GM21381 (cell line): ENCODE measurements around the gene SUMO2.
"Not testable (repeated sequence)": the region's sequence is repeated elsewhere in the genome, so short reads cannot be mapped to it uniquely, and the experiment has no call there.

Source experiments
- ATAC-seq: cut with Tn5 transposase; IDR thresholded peaks from one replicate; pipeline ENCODE4 v1.9.1; 2021; ENCODE audit warnings: mild to moderate bottlenecking, moderate library complexity; ENCODE audit not compliant: unreplicated experiment

Gene SUMO2

DNA sequence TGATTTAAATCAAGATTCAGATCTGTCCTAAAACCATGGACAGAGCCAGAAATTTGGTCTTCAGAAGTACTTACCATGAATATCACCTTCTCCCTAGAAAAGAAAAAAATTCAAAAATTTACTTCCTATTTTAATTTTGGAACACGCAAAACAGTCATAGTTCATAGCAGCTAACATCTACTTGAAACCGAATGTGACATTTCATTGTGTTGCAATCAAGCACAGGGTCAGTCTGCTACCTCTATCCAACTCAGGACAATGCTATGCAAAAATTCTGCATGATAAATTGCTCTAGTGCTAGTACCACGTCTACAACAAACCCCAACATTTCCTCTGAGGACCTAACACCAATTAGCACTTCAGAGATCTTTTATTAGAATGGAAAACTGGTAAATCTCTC, 36.2 kb downstream of the SUMO2 start:
- no peak for ATAC-seq

DNA sequence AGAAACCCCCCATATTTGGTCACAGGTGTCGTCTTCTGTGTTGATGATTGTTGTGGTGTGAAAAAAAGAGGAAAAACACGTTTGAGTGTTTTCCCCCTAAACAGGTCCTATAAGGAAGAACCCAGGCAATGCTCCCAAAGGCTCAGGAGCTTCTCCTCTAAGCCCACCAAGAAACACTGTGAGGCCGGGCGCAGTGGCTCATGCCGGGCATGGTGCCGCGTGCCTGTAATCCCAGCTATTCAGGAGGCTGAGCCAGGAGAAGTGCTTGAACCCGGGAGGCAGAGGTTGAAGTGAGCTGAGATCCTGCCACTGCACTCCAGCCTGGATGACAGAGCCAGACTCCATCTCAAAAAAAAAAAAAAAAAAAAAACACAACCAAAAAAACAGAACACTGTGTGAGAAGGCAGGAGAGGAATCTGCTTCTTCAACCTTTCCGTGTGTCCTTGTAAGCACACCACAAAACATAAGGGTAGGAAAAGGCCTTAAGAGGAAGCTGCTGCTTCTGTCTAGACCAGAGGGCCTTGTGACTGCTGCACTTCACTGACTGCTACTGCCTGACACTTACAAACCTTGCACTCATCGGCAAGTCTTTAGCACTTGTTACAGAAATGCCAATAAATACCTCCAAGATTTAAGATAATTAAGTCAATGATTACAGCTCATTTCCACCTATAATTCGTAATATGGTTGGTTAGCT, 37.8 kb downstream of the SUMO2 start:
- no peak for ATAC-seq

DNA sequence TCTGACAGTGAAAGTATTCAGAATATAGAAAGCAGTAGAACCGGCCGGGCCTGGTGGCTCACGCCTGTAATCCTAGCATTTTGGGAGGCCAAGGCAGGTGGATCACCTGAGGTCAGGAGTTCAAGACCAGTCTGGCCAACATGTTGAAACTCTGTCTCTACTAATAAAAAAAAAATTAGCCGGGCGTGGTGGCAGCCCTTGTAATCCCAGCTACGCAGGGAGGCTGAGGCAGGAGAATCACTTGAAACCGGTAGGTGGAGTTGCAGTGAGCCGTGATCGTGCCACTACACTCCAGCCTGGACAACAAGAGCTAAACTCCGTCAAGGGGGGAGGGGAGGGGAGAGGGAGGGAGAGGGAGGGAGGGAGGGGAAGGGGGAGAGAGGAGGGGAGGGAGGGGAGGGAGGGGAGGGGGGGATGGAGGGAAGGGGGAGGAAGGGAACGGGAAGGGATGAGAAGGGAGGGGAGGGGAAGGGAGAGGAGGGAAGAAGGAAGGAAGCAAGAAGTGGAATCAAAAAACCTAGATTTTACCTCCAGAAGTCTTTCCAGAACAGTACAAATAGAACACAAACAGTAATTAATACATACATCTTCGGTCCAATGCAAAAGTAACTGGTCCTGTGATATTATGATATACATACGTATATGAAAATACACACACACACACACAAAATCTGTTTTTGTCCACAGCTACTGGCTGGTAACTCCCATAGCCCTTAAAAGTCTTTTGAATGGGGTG, 40.4 kb downstream of the SUMO2 start:
- no peak for ATAC-seq

DNA sequence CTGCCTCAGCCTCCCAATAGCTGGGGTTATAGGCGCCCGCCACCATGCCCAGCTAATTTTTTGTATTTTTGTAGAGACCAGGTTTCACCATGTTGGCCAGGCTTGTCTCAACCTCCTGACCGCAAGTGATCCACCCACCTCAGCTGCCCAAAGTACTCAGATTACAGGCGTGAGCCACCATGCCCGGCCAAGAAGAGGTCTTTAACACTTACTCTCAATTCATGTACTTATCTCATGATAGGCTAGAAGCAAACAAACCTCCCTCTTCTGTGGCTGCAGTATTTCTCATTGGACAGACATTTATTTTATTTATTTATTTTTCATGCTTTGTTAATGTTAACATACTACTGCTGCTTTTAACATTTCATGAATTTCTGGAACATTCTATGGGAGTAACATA, 44.2 kb downstream of the SUMO2 start:
- ATAC-seq, result no peak

DNA sequence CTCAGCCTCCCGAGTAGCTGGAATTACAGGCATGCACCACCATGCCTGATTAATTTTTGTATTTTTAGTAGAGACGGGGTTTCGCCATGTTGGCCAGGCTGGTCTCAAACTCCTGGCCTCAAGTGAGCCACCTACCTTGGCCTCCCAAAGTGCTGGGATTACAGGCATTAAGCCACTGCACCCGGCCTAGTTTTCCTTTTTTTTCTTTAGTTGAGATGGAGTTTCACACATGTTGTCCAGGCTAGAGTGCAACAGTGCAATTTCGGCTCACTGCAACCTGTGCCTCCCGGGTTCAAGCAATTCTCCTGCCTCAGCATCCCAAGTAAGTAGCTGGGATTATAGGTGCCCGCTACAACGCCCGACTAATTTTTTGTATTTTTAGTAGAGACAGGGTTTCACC, 45.0 kb downstream of the SUMO2 start:
- not testable (repeated sequence) for ATAC-seq

DNA sequence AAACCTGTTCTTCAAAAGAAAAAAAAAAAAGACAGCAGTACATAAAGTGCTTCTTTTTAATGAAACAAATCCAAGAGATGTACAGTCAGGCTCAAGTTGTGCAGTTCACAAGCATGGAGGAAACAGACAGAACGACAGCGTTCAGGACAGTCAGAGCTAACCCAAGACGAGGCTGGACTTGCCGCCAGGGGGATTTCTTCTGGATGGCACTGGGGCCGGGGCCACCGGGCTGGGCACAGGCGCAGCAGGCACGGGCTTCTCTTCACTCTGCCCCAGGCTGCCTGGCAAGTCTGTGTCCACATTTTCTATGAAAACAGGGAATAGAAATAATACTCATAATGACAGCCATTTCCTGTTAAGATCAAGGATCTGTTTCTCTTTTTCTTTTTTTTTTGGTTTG, 46.8 kb downstream of the SUMO2 start:
- ATAC-seq, result no peak

DNA sequence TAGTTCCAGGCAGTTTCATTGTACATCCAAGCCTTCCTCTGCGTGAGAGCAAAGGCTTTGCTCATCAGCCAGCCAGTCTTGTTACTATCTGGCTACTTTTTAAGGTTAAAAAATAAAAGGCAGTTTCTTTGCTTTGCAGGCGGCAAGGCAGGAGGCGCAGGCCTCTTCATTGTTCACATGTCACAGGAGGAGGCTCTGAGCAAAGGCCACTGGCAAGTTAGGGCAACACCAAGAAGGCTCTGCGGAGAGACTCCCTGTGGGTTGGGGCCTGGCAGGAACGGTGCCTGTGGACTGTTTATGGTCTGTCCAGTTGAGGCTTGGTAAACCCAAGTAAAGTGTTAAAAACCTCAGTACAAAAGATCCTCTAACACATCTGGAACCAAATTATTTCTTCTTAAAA, 47.3 kb downstream of the SUMO2 start:
- no peak for ATAC-seq

DNA sequence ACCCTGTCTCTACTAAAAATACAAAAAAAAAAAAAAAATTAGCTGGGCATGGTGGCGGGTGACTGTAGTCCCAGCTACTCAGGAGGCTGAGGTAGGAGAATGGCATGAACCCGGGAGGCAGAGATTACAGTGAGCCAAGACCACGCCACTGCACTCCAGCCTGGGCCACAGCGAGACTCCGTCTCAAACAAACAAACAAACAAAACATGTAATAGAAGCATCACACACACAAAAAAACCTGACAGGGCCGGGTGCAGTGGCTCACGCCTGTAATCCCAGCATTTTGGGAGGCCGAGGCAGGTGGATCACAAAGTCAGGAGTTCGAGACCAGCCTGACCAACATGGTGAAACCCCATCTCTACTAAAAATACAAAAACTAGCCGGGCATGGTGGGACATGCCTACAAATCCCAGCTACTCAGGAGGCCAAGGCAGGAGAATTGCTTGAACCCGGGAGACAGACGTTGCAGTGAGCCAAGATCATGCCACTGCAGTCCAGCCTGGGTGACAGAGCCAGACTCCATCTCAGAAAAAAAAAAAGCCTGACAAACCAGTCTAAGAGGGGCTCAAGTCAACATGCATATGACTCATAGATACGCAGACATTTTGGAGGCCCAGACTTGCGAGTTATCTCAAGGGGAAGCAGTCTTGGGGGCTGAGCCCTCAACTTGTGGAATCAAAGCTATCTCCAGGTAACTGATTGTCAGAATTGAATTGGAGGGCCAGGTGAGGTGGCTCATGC, 49.0 kb downstream of the SUMO2 start:
- not testable (repeated sequence) for ATAC-seq

DNA sequence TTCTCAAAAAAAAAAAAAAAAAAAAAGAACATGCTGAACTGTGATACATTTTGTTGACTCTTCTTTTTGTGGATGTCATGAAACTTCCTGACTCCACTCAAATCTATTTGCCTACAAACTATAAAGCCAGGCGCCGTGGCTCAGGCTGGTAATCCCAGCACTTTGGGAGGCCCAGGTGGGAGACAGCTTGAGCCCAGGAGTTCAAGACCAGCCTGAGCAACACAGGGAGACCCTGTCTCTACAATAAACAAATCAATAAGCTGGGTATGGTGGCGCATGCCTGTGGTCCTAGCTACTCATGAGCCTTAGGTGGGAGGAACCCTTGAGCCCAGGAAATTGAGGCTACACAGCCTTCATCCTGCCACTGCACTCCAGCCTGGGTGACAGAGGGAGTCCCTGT, 49.8 kb downstream of the SUMO2 start:
- no peak for ATAC-seq

DNA sequence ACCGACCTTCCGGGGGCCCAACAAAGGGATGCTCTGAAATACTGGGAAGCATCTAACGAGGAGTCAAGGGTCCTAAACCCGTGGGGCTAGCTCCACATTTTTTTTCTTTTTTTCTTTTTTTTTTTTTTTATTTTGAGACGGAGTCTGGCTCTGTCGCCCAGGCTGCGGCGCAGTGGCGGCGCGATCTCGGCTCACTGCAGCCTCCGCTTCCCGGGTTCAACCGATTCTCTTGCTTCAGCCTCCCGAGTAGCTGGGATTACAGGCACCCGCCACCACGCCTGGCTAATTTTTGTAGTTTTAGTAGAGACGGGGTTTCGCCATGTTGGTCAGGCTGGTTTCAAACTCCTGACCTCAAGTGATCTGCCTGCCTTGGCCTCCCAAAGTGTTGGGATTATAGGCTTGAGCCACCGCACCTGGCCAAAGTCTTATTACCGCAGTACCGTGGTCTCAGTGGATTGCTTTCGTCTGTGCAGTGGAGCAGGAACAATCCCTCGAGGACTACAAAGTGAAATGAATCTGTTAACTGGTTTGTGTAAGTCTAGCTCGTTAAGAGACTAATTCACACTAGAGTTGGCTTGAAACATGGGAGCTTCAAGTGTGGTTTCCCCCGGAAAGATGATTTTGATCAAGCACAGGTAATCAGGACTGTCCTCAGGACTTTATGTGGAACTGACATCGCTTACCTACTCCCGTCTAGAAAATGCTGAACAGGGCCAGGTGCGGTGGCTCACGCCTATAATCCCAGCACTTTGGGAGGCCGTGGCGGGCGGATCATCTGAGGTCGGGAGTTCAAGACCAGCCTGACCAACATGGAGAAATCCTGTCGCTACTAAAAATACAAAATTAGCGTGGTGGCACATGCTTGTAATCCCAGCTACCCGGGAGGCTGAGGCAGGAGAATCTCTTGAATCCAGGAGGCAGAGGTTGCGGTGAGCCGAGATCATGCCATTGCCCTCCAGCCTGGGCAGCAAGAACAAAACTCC, 50.5 kb downstream of the SUMO2 start:
- not testable (repeated sequence) for ATAC-seq

DNA sequence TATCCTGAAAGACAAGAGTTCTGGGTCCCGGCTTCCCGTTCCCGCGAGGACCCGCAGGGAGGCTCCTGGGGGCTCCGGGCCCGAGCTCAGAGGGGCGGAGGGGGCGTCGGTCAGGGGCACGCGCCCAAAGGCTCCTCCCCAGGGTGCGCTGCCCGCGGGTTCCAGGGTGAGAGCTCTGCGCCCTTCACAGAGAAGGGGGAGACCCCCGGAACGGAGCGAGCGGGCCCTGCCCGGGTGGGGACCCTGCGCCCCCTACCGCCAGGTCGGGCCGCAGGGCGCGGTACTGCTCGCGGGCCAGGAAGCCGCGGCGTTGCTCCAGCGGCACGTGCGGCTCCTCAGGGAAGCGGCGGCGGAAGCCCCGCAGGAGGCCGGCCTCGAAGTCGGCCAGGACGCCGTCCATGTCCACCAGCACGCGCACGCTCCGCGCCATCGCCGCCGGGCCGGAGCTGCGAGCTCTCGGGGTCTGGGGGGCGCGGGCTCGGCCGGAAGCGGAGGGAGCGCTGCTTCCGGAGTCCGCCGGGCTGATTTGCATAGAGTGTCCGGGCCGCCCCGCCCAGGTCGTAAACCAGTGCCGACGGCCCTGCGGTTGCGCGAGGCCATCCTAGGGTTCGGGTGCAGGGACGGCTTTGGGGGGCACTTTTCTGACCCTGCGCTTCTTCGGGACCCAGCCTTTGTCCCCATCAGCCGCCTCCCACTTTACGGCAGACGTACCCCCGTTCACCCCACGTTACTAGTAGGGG, 51.3 kb downstream of the SUMO2 start, which contains the start of gene NT5C:
Gene NT5C, minus strand, starts transcription at position 465 of the 740 bp plus-strand sequence. Its CDS starts 35 bp downstream, at position 430.
- ATAC-seq, result peak; percentile 83

DNA sequence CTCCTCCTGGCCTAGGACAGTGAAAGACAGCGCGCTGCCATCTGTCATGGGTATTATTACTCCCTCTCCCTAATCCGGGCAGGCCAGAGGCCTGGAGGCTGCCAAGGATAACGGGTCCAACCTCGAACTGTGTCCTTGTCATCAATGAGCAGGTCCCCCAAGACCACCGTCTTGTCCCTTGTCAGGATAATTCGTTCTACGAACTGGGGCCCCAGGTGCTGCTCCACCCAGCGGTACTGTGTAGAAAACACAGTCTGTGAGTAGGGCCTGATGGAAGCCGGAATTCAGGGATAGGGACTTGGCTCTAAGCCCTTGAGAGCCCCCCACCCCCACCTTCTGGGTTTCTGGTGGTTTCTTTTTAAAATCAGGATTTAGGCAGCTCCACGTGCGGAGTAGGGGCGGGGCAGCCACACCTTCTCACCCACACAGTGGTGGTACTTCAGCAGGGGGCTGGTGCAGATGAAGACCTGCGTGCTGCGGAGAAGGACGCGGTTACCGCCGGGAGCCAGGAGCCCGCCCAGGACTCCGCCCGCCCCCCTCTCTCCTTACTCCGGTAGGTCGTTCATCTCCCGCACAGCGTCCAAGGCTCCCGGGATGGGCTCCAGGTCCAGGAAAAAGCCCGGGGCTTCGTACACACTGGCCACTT, 52.0 kb downstream of the SUMO2 start:
- no peak for ATAC-seq

DNA sequence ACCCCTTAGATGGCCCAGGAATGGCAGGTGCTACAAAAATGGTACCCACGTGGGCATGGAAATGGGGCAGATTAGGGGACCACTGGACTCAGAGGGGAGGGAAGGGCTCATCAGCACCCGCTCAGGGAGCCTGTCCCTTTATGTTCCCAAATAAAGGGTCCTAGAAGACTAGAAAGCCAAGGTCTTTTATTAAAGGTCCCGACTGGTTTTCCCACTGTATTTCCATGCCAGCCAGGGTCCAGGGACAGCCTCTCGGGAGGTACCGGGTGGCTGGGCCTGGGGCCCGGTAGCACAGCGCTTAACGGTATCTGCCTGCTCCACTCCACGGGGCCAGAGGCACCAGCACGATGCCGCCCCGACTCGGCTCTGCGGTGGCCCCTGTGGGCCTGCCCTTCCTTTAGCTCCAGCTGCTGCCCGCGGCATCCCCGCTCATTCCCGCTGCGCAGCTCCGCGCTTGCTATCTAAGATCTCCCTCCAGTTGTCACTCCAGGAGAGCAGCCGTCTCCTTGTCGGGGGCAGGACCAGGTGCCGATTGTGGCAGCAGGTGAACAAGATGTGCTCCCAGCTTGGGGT, 52.6 kb downstream of the SUMO2 start:
- no peak for ATAC-seq

DNA sequence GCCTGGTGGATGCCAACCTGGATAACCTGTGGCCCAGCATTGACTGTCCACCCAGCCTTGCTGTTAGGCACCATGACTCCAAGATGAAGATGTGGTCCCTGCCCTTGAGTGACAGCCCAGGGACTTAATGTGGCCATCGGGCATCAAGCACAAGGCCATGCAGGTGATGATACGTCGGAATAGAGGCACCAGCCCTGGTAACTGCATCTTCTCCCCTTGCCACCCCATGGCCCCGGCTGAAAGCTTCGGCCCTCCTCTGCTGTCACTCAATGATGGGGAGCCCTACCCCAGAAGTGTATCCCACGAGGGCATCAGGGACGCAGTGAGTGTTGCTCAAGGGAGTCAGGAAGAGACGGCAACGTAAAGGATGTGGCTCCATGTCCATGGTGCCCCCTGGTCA, 53.2 kb downstream of the SUMO2 start:
- ATAC-seq, result no peak

DNA sequence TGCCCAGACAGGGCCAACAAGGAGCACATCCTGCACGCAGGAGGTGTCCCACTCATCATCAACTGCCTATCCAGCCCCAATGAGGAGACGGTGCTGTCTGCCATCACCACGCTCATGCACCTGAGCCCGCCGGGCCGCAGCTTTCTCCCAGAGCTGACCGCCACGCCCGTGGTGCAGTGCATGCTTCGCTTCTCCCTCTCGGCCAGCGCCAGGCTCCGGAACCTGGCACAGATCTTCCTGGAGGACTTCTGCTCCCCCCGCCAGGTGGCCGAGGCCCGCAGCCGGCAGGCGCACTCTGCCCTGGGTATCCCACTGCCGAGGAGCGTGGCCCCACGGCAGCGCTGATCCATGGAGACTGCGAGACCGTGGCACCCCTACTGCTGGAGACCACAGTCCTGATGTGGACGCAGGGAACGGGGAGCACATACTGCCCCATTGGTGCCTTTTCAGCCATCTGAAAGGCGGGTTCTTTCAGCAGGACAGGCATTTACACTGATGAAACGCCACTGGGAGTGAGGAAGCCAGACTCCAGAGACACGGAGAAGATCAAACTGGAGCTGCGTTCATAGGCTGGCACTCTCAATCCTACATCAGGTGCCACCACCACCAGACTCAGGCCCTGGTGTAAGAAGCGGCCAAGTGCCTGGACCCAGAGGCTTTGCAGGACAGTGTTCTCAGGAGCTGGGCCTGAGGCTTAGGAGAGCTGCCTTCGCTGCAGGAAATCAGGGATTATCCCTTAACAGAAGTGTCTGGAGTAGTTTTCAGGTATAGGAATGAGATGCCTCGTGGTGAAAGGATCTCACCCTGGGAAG, 53.9 kb downstream of the SUMO2 start:
- no peak for ATAC-seq

DNA sequence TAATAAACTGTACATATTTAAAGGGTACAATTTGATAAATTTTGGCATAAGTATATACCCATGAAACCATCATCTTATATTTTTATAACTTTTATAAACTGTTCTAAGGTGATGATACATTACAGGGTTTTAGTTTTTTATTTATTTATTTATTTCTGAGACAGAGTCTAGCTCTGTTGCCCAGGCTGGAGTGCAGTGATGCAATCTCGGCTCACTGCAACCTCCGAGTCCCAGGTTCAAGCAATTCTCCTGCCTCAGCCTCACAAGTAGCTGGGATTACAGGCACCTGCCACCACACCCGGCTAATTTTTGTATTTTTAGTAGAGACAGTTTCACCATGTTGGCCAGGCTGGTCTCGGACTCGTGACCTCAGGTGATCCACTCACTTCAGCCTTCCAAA, 54.8 kb downstream of the SUMO2 start:
- ATAC-seq, result not testable (repeated sequence)

DNA sequence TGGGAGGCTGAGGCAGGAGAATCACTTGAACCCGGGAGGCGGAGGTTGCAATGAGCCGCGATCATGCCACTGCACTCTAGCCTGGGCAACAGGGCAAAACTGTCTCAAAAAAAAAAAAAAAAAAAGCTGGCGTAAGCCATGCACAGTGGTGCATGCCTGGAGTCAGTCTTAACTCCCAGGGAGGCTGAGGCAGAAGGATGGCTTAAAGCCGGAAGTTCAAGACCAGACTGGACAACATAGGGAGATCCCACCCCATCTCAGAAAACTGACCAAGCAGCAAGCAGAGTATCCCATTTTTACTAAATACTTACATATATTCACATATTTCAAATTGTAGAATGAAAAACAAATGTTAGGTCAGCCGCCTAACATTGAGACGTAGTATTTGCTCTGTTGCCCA, 55.8 kb downstream of the SUMO2 start:
- ATAC-seq, result no peak

DNA sequence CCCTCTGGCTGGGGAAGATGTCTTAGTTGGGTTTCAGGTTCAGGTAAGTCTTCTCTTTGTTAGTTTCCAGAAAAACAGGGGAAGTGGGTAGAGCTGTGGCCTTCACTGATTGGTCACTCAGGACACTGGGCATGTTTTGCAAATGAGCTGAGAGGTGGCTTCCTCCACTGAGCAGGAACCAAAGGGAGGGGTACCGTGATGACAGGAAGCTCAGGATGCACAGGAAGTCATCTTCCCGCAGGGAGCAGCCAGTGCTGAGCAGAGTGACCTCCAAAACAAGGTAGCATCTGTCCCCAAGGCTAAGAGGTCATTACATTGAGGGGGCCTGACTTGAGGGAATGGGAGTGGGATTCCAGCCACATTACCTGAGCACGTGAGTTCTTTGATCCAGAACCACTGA, 56.8 kb downstream of the SUMO2 start:
- no peak for ATAC-seq
